GM21529 (cell line): ENCODE data around the gene OPA3.
"Not testable (repeated sequence)": the region's sequence is repeated elsewhere in the genome, so short reads cannot be mapped to it uniquely, and the experiment has no call there.

Experiments used
- ATAC-seq: cut with Tn5 transposase; IDR thresholded peaks from one replicate; pipeline ENCODE4 v1.9.1; 2021; ENCODE audit not compliant: unreplicated experiment

The OPA3 gene

GRCh38 chr19:45584332-45585157 is at the start of gene OPA3:
OPA3 (minus strand) TSS chr19:45584802; CDS start chr19:45584764, 38 bp downstream.
- peak; percentile 87 for ATAC-seq

- ATAC-seq: no peak
Observed at GRCh38 chr19:45632468-45633196, 48.0 kb upstream of the OPA3 start.

GRCh38 chr19:45630463-45630862 is 45.9 kb upstream of the OPA3 start:
- no peak for ATAC-seq

GRCh38 chr19:45629704-45630103 is 45.1 kb upstream of the OPA3 start:
- no peak for ATAC-seq

GRCh38 chr19:45628219-45628618 is 43.6 kb upstream of the OPA3 start:
- not testable (repeated sequence) for ATAC-seq

- ATAC-seq: no peak
Observed at GRCh38 chr19:45623984-45624383, 39.4 kb upstream of the OPA3 start.

GRCh38 chr19:45621976-45622503 is 37.4 kb upstream of the OPA3 start:
- ATAC-seq: no peak

GRCh38 chr19:45621389-45621788 is 36.8 kb upstream of the OPA3 start:
- no peak for ATAC-seq

- ATAC-seq: no peak
Observed at GRCh38 chr19:45616704-45617017, 32.1 kb upstream of the OPA3 start.

GRCh38 chr19:45615795-45616703 is 31.4 kb upstream of the OPA3 start:
- ATAC-seq: peak; percentile 67

- ATAC-seq: not testable (repeated sequence)
Observed at GRCh38 chr19:45615056-45615455, 30.5 kb upstream of the OPA3 start.

GRCh38 chr19:45613926-45614725 is 29.5 kb upstream of the OPA3 start:
- peak; percentile 52 for ATAC-seq

GRCh38 chr19:45608948-45609347 is 24.3 kb upstream of the OPA3 start:
- ATAC-seq: no peak

GRCh38 chr19:45607071-45608029 is 22.7 kb upstream of the OPA3 start:
- ATAC-seq: no peak

GRCh38 chr19:45601524-45602374 is 17.1 kb upstream of the OPA3 start, which contains the start of gene GPR4:
GPR4 (minus strand) TSS chr19:45602212; CDS start chr19:45591866, 10,346 bp downstream.
- no peak for ATAC-seq

- no peak for ATAC-seq
Observed at GRCh38 chr19:45601115-45601514, 16.5 kb upstream of the OPA3 start.

GRCh38 chr19:45600340-45600885 is 15.8 kb upstream of the OPA3 start:
- no peak for ATAC-seq

- no peak for ATAC-seq
Observed at GRCh38 chr19:45599286-45599685, 14.7 kb upstream of the OPA3 start.
